HepG2 (cell line): ENCODE data around the gene C5. TPM values are rescaled to one million over a fixed set of nuclear protein-coding genes. Genes with fewer than 3 reads are reported as not detected.

ENCODE experiments used
- ATAC-seq: fragments of 200-7000 bp; cut with Tn5 transposase; 3 replicates; pipeline ENCODE4 v1.9.1; 2020; ENCODE audit warnings: mild to moderate bottlenecking, moderate library complexity
- BruUV-seq: library from RNA; stranded (reverse); fragments of 400-500 nt; replicated peaks from 2 replicates; lab custom pipeline; 2021; lab: Mats Ljungman, UMichigan
- CTCF ChIA-PET: fragments of 300-600 bp; formaldehyde crosslinking; extraction: SDS; loops from one replicate; lab custom pipeline; 2021; ENCODE audit warnings: low total read pairs, inconsistent platforms, low intra/inter-chr PET ratio; lab: Yijun Ruan, JAX
- POLR2A ChIA-PET: fragments of 350-600 bp; sonication (Branson Sonifier 250); formaldehyde crosslinking; loops from one replicate; lab custom pipeline; 2020; ENCODE audit warnings: antibody characterized with exemption, inconsistent platforms; lab: Yijun Ruan, JAX
- DNase-seq: peaks from one replicate; pipeline ENCODE4 v3.0.0-alpha.2; 2015; ENCODE audit warnings: low spot score
- FAIRE-seq: peaks from 3 replicates; lab custom pipeline; 2011; peaks lifted over from hg19 to GRCh38; lab: Jason Lieb, UNC
- H2AFZ ChIP-seq: one replicate; pipeline ENCODE4 v1.6.1; 2011; ENCODE audit warnings: low read length, inconsistent platforms
- H3K27ac ChIP-seq: fragments of 300-600 bp; 3 replicates; pipeline ENCODE4 v1.8.0; 2011; ENCODE audit warnings: mixed run types, mild to moderate bottlenecking, mixed read lengths, low read length, inconsistent platforms; ENCODE audit not compliant: insufficient read depth; ENCODE audit errors: extremely low read length
- H3K27me3 ChIP-seq, 2 experiments: fragments of 200-600 bp in 1 of 2; 2 replicates in 1 of 2; 3 replicates in 1 of 2; pipeline versions ENCODE4 v1.6.0 to v1.8.0; 2011; ENCODE audit warnings: low read length in 2 of 2, mild to moderate bottlenecking in 2 of 2, moderate library complexity in 2 of 2, inconsistent platforms in 1 of 2; ENCODE audit not compliant: insufficient read depth in 2 of 2, control insufficient read depth in 1 of 2
- H3K36me3 ChIP-seq, 2 experiments: fragments of 200-600 bp in 1 of 2; replicated peaks in 1 of 2; 2 replicates in 1 of 2; 3 replicates in 1 of 2; pipeline versions ENCODE4 v1.5.1 to v1.8.0; 2011; ENCODE audit warnings: low read length in 2 of 2, inconsistent platforms in 1 of 2; ENCODE audit not compliant: insufficient read depth in 2 of 2, control insufficient read depth in 1 of 2
- H3K4me1 ChIP-seq: 2 replicates; pipeline ENCODE4 v1.5.1; 2012; ENCODE audit warnings: low read length, inconsistent platforms; ENCODE audit not compliant: insufficient read depth
- H3K4me2 ChIP-seq: 2 replicates; pipeline ENCODE4 v1.6.0; 2011; ENCODE audit warnings: low read depth, low read length, inconsistent platforms
- H3K4me3 ChIP-seq, 3 experiments: fragments of 200-600 bp in 1 of 3; sonication (generic), shearing (Covaris generic) in 1 of 3; replicated peaks in 1 of 3; 2 replicates each; pipeline ENCODE4 v1.5.1; 2011 to 2016; ENCODE audit warnings: low read length in 3 of 3, inconsistent platforms in 2 of 3, low read depth in 2 of 3, mild to moderate bottlenecking in 2 of 3, control low read depth in 1 of 3, mixed read lengths in 1 of 3; ENCODE audit not compliant: insufficient read depth in 1 of 3
- H3K79me2 ChIP-seq: one replicate; pipeline ENCODE4 v1.6.1; 2011; ENCODE audit warnings: low read length, inconsistent platforms; ENCODE audit not compliant: insufficient read depth
- H3K9ac ChIP-seq: 2 replicates; pipeline ENCODE4 v1.6.0; 2011; ENCODE audit warnings: mild to moderate bottlenecking, low read depth, low read length, inconsistent platforms; ENCODE audit not compliant: insufficient read depth
- H3K9me3 ChIP-seq: 2 replicates; pipeline ENCODE4 v1.5.1; 2012; ENCODE audit warnings: mild to moderate bottlenecking, low read length
- H4K20me1 ChIP-seq: 2 replicates; pipeline ENCODE4 v1.6.0; 2011; ENCODE audit warnings: inconsistent platforms, mild to moderate bottlenecking, low read length, moderate library complexity; ENCODE audit not compliant: insufficient read depth
- ATF7-NPFF ChIP-seq: sonication (generic); formaldehyde crosslinking; IDR thresholded peaks from 2 replicates; pipeline ENCODE4 v1.8.1; 2023; ENCODE audit warnings: mild to moderate bottlenecking, low read depth, missing genetic modification reagents, moderate library complexity
- PTBP1 ChIP-seq: fragments of 200-400 bp; formaldehyde crosslinking; IDR thresholded peaks from 2 replicates; pipeline ENCODE4 v1.6.1; 2018; ENCODE audit warnings: low read length, low read depth; ENCODE audit not compliant: poor library complexity, severe bottlenecking
- SNAPC2 ChIP-seq: sonication (generic); formaldehyde crosslinking; IDR thresholded peaks from 2 replicates; pipeline ENCODE4 v1.8.1; 2022; ENCODE audit warnings: mild to moderate bottlenecking, missing genetic modification reagents
- TRIM24 ChIP-seq: sonication (generic); formaldehyde crosslinking; IDR thresholded peaks from 2 replicates; pipeline ENCODE4 v1.8.0; 2022; ENCODE audit warnings: mild to moderate bottlenecking, missing genetic modification reagents
- ZNF552 ChIP-seq: sonication (generic); formaldehyde crosslinking; IDR thresholded peaks from 2 replicates; pipeline ENCODE4 v1.9.0; 2022; ENCODE audit warnings: missing genetic modification reagents, mild to moderate bottlenecking, borderline replicate concordance
- ZNF720 ChIP-seq: sonication (generic); formaldehyde crosslinking; IDR thresholded peaks from 2 replicates; pipeline ENCODE4 v1.4.0; 2020; ENCODE audit warnings: missing genetic modification reagents
- ZNF772 ChIP-seq: sonication (generic); formaldehyde crosslinking; IDR thresholded peaks from 2 replicates; pipeline ENCODE4 v1.5.0; 2020; ENCODE audit warnings: mild to moderate bottlenecking, missing genetic modification reagents
- ZNF841 ChIP-seq: sonication (generic); formaldehyde crosslinking; IDR thresholded peaks from 2 replicates; pipeline ENCODE4 v1.8.1; 2023; ENCODE audit warnings: missing genetic modification reagents, borderline replicate concordance
- WGBS: methylation state at CpG from one replicate; pipeline ENCODE4 v1.1.6; 2017; ENCODE audit warnings: low lambda C conversion rate; 5-methylcytosine and 5-hydroxymethylcytosine counted together
- in situ Hi-C: cut with HindIII; loops from 2 replicates; pipeline ENCODE4 v1.10.0; 2017; ENCODE audit warnings: low pct_unique_long_range_greater_than_20kb; ENCODE audit not compliant: extremely low pct_ligation_motif_present
- intact Hi-C: fragments of 100-400 bp; cut with micrococcal nuclease; formaldehyde crosslinking; loops from one replicate; pipeline ENCODE4 v1.10.0; 2022; ENCODE audit not compliant: unreplicated experiment
- polyA plus RNA-seq, 8 experiments: library from polyadenylated mRNA; depleted of rRNA in 3 of 8; stranded (reverse) in 7 of 8; unstranded in 1 of 8; fragments of >200 nt; fragmentation: Illumina TruSeq in 4 of 8; extraction: Trizol in 4 of 8; gene quantifications; 2 replicates each; pipeline versions ENCODE4 v1.2.1 to v1.2.3, GENCODE V29; 2011 to 2016; ENCODE audit warnings: low read depth in 4 of 8, missing spikeins in 1 of 8, mixed read lengths in 1 of 8; ENCODE audit not compliant: insufficient read depth in 1 of 8
- total RNA-seq, 5 experiments: library from RNA; depleted of rRNA; stranded (reverse); fragments of >200 nt; fragmentation: Illumina TruSeq; extraction: Trizol; gene quantifications; 2 replicates each; pipeline ENCODE4 v1.2.3, GENCODE V29; 2016; ENCODE audit warnings: low read depth in 1 of 5
- TF ChIP-seq, protein P1 (sequence below): fragments of 450-650 bp; IDR thresholded peaks from 2 replicates; pipeline ENCODE4 v1.6.1; 2017; ENCODE audit warnings: mild to moderate bottlenecking
- TF ChIP-seq, protein P2 (sequence below): sonication (generic); formaldehyde crosslinking; IDR thresholded peaks from 2 replicates; pipeline ENCODE4 v1.5.0; 2020; ENCODE audit warnings: mild to moderate bottlenecking, missing genetic modification reagents
- TF ChIP-seq, protein P3 (sequence below): sonication (generic); formaldehyde crosslinking; IDR thresholded peaks from 2 replicates; pipeline ENCODE4 v1.5.0; 2020; ENCODE audit warnings: mild to moderate bottlenecking, missing genetic modification reagents, moderate library complexity

Gene C5
- total and polyA plus RNA-seq, 2 of the 13 experiments (the other 11 are each of a cell fraction or from before 2014, with no cell fraction given), result 57.6 to 192 TPM

DNA sequence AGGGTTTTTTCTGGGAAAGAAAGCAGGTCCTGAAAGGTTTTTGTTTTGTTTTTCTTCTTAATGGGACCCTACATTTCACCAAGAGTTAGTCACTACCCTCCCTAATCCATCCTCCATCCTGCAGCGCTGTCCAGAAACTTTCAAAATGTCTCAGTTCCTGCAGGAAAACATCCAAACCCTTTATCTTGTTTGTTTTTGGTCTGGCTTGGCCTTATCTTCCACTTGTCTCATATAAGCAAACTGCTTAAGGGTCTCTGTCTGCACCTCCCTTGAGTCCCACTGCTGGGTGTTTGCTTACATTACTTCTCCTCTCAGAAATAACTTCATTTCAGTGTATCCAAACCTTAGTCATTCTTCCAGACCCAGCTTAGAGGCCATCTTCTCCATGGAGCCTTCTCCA is 112.5 kb downstream of the C5 start:
- CTCF ChIA-PET, result interaction anchor here (2.6 kb wide), 1 partner anchor 181 kb away, joined by 40 read pairs; no protein-coding TSS in a partner anchor

DNA sequence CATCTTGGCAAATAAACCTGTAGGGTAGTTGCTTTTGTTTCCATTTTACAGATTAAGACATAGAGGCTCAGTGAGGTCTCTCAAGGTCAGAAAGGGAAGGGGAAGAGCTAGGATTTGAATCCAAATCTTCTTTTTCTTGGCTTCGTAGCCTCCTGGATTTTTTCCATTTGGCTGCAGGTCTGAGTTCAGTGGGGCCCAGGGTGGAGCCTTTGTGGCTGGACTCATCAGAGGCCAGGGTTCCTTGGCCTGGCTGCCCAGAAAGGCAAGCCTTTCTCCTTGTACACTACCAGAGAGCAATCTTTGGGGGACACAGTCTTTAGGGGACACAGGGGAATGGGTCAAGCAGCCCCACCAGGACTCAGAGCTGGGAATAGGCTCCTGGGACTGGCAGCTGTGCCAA is 112.9 kb downstream of the C5 start:
- Histone ChIP-seq H3K4me1 (peaks cover 20% of the 10 kb centered on the region), H2AFZ (no peak overlapping the region), H3K9me3 (no peaks in the 10 kb centered on the region), H3K4me2 (no peak overlapping the region), H3K79me2 (no peaks in the 10 kb centered on the region), H3K4me3 (no peak overlapping the region), H3K27ac (no peak overlapping the region), H3K36me3 (no peaks in the 10 kb centered on the region), H4K20me1 (no peaks in the 10 kb centered on the region), H3K27me3 (no peaks in the 10 kb centered on the region), H3K9ac (no peak overlapping the region)
- intact Hi-C loops, result loop anchor here (5.0 kb wide), 1 partner anchor 195 kb away; no protein-coding TSS in a partner anchor
- FAIRE-seq (no peak), DNase-seq (no peak), ATAC-seq (no peak)
- no TSS peak for BruUV-seq
- ChIA-PET POLR2A (no interaction called here), CTCF (interaction anchor here (2.0 to 2.6 kb wide), 2 partner anchors 181 to 194 kb away, joined by 11 to 40 read pairs; no protein-coding TSS in a partner anchor)
- WGBS, result 100% methylated on average over 1 of the region's 1 CpG
- in situ Hi-C loops, result loop anchor here (5.0 kb wide), 1 partner anchor 180 kb away; no protein-coding TSS in a partner anchor
- TF ChIP-seq TRIM24 (no peak), ATF7-NPFF (CRISPR knock-in tag) (no peak), ZNF720 (no peak), ZNF772 (CRISPR knock-in tag) (no peak)
- TF ChIP-seq, protein P1, sequence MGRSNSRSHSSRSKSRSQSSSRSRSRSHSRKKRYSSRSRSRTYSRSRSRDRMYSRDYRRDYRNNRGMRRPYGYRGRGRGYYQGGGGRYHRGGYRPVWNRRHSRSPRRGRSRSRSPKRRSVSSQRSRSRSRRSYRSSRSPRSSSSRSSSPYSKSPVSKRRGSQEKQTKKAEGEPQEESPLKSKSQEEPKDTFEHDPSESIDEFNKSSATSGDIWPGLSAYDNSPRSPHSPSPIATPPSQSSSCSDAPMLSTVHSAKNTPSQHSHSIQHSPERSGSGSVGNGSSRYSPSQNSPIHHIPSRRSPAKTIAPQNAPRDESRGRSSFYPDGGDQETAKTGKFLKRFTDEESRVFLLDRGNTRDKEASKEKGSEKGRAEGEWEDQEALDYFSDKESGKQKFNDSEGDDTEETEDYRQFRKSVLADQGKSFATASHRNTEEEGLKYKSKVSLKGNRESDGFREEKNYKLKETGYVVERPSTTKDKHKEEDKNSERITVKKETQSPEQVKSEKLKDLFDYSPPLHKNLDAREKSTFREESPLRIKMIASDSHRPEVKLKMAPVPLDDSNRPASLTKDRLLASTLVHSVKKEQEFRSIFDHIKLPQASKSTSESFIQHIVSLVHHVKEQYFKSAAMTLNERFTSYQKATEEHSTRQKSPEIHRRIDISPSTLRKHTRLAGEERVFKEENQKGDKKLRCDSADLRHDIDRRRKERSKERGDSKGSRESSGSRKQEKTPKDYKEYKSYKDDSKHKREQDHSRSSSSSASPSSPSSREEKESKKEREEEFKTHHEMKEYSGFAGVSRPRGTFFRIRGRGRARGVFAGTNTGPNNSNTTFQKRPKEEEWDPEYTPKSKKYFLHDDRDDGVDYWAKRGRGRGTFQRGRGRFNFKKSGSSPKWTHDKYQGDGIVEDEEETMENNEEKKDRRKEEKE, result no peak
- TF ChIP-seq, protein P2, sequence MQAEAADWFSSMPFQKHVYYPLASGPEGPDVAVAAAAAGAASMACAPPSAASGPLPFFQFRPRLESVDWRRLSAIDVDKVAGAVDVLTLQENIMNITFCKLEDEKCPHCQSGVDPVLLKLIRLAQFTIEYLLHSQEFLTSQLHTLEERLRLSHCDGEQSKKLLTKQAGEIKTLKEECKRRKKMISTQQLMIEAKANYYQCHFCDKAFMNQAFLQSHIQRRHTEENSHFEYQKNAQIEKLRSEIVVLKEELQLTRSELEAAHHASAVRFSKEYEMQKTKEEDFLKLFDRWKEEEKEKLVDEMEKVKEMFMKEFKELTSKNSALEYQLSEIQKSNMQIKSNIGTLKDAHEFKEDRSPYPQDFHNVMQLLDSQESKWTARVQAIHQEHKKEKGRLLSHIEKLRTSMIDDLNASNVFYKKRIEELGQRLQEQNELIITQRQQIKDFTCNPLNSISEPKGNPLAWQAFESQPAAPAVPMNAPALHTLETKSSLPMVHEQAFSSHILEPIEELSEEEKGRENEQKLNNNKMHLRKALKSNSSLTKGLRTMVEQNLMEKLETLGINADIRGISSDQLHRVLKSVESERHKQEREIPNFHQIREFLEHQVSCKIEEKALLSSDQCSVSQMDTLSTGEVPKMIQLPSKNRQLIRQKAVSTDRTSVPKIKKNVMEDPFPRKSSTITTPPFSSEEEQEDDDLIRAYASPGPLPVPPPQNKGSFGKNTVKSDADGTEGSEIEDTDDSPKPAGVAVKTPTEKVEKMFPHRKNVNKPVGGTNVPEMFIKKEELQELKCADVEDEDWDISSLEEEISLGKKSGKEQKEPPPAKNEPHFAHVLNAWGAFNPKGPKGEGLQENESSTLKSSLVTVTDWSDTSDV (CRISPR knock-in tag), result no peak

More for the DNA sequence above, 112.5 kb downstream of the C5 start:
- Histone ChIP-seq H3K9me3 (no peaks in the 10 kb centered on the region), H3K79me2 (no peaks in the 10 kb centered on the region), H2AFZ (no peak overlapping the region), H3K27me3 (no peaks in the 10 kb centered on the region), H3K4me3 (no peak overlapping the region), H4K20me1 (no peaks in the 10 kb centered on the region), H3K36me3 (no peaks in the 10 kb centered on the region), H3K27ac (no peak overlapping the region), H3K4me2 (no peak overlapping the region), H3K4me1 (peaks cover 20% of the 10 kb centered on the region), H3K9ac (no peak overlapping the region)
- TF ChIP-seq ZNF841 (no peak), ZNF552 (CRISPR knock-in tag) (no peak), SNAPC2 (no peak), PTBP1 (no peak)
- TF ChIP-seq, protein P3, sequence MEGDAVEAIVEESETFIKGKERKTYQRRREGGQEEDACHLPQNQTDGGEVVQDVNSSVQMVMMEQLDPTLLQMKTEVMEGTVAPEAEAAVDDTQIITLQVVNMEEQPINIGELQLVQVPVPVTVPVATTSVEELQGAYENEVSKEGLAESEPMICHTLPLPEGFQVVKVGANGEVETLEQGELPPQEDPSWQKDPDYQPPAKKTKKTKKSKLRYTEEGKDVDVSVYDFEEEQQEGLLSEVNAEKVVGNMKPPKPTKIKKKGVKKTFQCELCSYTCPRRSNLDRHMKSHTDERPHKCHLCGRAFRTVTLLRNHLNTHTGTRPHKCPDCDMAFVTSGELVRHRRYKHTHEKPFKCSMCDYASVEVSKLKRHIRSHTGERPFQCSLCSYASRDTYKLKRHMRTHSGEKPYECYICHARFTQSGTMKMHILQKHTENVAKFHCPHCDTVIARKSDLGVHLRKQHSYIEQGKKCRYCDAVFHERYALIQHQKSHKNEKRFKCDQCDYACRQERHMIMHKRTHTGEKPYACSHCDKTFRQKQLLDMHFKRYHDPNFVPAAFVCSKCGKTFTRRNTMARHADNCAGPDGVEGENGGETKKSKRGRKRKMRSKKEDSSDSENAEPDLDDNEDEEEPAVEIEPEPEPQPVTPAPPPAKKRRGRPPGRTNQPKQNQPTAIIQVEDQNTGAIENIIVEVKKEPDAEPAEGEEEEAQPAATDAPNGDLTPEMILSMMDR (CRISPR knock-in tag), result no peak
- ATAC-seq, result no peak
- POLR2A ChIA-PET, result no interaction called here
- intact Hi-C loops, result loop anchor here (5.0 kb wide), 1 partner anchor 195 kb away; no protein-coding TSS in a partner anchor
- no peak for FAIRE-seq
- 60% methylated on average over 1 of the region's 1 CpG for WGBS
- in situ Hi-C loops, result loop anchor here (5.0 kb wide), 1 partner anchor 180 kb away; no protein-coding TSS in a partner anchor
- BruUV-seq, result no TSS peak
- DNase-seq, result no peak
